Activated T-cell treated with anti-CD3 and anti-CD28 coated beads for 24 hours (primary cell): Measurements from ENCODE around the gene KCTD1.

Experiments
- DNase-seq: peaks from one replicate; pipeline ENCODE4 v3.0.0-alpha.2; 2020; ENCODE audit warnings: low read depth

Gene KCTD1

DNA sequence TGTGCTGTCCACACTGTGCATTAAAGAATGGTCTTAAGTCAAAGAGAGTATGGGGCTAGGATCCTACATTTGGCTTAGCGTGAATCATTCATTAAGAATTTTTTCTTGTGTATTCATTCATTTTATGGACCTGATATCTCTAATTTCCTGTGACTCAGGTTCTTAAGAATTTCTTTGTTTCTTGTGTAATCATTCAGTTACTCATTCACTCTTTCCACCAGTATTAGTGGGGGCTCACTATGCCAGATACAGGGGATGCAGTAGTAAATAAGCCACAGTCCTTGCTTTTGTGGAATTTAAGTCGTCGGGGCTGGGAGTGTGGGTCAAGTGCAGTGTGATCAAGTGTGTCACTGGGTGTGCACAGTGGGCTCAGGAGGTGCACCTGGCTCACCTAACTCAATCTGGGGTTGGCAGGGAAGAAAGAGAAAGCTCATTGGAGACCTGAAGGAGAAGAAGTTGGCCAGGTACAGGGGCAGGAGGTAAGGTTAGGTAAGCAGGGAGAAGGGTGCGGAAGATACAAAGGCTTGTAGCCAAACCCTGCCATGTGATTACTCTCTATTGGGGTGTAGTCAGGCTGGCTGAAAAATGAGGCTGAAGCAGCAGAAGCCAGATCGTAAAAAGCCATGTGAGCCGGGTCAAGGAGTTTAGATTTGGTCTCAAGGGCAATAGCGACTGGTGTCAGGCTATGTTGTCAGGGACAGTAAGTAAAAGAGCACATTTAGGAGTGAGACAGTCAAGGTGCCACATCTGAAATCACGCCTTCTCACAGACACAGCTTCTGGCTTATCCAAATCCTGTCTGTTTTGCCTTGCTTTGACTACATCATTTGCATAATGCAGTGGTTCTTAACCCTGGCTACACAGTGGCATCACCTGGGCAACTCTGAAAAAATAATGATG lies 67.2 kb downstream of the KCTD1 start:
- no peak for DNase-seq

DNA sequence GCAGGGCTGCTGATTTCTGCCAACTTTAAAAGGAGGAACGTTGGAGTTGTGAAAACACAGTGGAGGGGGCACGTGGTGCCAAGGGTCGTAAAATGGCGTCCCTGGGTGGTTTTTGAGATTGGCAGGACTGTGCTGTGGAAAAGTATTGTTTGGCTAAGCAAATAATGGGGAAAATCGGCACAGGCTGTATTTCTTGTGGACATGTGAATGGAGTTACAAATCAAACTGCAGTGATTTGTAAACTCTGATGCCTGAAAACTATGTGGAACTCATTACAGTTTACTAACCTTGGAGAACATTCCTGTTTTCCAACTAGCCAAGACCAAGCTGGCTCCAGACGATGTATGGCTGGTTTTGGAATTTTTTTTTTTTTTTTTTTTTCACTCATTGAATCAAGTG lies 68.7 kb downstream of the KCTD1 start:
- no peak for DNase-seq

DNA sequence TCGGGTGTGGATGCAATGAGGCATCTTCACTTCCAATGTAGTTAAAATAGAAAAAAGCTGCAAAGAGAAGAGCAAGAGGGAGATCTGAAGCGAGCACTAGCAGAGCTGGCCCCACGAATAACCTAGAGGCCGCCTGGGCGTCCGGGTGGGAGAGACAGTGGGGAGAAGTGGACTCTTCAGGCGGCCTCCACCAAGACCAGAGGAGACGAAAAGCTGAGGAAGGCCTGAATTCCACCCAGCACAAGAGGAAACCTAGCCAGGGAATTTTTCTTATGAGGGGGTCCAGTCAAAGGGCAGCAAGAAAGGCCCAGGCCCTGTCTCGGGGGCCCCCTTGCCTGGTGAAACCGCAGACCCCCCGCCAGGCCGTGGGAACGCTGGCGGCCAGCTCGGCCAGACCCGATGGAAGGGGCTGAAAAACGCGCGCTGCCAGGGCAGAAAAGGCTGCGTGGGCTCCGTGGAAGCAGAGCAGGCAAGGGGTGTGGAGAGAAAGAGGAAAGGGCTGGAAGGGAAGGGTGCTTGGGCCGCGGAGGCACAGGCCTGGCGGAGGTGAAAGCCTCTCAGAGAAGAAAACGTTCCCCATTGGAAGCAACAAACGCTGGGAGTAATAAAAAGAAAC lies 69.2 kb downstream of the KCTD1 start:
- no peak for DNase-seq

DNA sequence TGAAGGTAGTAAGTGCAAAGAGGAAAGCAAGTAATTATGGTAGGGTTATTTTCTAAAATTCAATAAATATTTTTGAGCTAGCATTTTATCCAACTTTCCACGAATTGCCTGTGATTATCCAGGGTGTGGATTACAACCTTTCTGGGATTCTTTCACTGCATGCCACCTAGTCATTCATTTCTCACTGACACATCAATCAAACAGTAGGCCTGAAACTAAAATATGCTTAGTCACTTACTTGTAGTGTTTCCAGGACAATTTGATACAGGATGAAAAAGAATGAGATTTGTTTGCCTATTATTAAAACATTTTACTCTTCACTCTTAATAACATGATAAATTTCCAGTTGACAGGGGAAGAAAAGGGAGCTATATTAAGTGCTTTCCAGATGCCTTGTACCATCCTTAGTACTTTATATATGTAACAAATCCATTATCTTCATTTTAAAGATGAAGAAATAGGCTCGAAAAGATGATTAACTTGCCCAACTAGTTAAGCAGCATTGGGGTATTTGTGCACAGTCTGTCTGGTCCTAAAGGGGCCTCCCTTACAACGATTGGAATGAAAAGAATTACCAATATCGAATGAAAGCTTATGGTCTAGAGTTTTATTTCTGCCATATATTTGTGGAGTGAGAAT lies 70.4 kb downstream of the KCTD1 start:
- DNase-seq, result no peak

DNA sequence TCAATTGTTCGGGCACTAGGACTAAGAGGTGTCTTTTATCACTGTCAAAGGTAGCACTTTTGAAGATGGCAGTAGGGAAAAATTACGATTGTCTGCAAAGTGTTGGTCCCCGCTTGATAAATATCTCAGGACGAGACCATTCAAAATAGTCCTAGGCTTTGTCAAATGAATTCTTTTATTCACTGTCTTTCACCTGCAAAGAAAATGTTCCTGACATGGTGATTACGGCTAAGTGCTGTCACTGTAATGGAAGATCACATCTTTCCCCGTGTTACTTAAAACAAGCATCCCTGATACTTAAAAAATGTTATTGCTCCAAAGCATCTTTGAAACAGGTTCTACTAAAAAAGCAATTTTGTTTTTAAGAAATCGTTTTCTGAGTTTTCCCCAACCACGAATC lies 71.7 kb downstream of the KCTD1 start:
- DNase-seq, result no peak

DNA sequence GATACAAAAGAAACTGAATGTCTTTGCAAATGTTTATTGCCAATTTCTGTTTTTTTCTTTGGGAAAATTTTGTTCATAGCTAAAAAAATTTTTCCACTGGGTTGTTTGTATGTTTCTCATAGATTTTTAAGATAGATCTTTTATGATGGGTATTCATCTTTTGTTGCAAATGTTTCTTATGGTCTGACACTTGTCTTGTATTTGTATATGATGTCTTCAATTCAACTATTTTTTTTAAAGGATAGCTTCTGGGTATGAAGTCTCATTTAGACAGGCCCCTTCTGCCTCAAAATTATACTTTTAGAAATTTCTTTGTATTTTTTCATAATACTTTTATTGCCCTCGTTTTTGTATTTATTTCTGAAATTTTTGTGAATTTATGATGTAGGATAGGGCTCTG lies 73.8 kb downstream of the KCTD1 start:
- DNase-seq, result no peak

DNA sequence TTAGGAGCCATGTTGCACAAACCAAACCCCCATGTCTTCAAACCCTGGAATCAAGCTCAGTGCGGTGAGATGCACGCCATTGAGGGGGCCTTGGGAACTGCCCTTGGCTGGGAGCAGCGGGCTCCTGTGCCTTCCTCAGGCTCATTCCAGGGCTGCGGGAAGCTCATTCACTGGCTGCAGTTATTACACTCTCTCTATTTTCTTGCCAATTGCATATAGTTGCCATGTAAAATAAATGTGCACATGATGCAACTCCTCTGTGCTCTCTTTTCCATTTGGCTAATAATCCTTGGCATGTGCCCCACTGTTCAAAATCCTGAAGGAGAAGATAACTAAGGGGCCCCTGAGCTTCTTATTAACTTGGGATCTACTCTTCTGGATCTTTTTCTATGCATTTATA lies 74.7 kb downstream of the KCTD1 start:
- no peak for DNase-seq

DNA sequence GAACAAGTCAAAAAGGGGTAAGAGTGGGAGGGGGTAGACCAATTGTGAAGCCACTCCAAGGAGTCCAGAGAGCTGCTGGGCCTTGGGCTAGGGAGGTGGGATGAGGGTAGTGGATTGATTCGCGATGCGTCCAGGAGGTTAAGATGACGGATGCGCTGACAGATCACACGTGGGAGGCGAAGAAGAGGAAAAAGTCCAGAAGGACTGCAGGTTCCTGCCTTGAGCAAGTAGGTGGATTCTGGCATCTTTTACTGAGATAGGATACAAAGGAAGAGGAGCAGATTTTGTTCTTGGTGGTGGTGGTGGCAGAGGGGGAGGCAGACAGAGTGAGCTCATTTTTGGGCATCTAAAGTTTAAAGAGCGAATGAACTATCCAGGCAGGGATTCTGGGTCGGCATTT lies 76.5 kb downstream of the KCTD1 start:
- DNase-seq, result no peak

DNA sequence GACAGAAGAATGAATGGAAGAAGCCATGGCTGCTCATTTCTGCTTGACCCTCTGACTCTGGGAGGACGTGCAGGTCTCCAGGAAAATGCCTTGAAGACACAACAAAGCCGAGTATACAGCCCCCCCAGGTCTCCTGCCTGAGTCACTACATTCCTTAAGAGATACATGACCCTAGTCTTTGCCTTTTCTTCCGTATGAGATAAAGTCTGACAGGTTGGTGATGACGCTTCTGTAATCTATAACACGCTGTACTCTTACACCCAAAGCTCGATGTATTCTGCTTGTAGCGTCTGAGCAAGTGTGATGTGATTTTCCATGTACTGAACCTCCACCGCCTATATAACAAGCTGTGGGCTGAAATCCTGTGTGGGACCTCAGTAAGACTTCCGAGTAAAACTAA lies 77.3 kb downstream of the KCTD1 start:
- DNase-seq, result no peak

DNA sequence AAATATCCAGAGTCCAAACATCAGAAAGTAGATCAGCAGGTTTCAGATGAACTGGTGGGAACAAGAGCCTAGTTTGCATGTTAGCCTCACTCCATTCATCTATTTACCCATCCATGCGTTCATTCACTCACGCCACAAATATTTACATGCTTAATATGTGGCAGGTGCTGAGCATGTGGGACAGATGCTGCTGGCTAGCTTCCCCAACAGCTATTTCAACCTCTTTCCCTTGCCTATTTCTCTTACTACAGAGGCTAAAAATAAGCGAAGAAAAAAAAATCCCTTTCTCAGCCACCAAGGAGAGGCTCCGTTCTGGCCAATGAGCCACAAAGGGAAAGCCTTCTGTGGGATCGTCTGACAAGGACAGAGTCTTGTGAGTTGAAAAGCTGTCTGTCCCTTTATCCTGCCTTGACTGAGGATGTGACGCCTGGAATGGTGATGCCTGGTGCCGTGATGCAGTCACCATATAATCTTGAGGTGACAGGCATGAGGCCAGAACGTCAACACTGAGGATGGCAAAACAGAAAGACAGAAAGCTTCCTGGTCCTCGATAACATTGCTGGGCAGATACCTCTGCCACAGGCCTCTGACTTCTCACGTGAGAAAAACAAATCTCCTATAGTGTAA lies 78.2 kb downstream of the KCTD1 start:
- DNase-seq, result no peak

DNA sequence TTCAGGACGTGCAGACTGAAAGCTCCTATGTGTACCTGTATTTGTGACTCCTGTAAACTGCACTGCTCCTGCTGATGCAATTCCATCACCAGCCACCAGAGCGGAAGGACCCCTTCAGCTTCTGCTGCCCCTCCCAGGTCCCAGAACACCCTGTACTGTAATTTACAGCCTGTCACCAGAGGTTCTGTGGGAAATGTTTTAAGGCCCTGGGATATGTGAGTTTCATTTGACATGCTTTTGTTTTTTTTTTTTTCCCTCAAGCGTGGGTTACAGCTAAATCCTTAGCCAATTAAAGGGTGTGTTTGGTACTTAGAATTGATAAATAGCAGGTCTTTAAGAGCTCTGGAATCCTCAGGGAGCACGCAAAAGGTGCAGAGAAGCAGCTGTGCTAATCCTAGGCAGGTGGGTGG lies 79.4 kb downstream of the KCTD1 start:
- no peak for DNase-seq

DNA sequence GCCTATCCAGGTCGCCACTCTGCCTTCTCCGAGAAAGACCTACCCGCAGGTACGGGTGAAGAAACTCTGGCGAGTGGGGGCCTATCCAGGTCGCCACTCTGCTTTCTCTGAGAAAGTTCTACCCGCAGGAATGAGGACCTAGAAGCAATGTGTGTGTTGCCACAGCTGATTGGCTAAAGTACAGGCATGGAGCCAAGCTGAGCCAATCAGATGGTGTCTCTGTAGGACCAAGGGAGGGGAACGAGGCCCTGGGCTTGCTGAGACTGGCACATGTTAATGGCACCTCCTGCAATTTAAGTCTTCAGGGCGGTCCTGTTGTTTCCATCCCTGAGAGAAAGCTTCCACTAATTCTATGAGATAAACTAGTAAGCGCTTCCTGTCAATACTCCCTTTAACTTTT lies 82.3 kb downstream of the KCTD1 start:
- no peak for DNase-seq

DNA sequence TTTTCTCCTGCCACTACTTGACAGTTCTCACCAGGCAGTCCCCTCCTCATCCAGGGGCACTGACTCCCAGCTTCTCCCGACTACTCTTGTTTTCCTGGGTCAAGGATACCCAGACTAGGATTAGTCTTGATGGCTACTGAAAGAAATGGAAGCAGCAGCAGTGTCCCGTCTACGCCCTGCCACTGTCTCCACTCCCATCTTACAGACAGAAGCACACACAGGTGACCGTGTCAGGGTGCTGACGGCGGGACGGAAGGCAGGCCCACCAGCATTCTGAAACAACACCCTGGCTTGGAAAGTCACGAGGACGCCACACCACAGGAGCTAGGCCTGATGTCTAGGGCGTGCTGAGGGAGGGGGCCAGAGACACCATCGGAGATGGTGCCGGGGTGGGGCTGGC lies 82.9 kb downstream of the KCTD1 start:
- DNase-seq, result no peak

DNA sequence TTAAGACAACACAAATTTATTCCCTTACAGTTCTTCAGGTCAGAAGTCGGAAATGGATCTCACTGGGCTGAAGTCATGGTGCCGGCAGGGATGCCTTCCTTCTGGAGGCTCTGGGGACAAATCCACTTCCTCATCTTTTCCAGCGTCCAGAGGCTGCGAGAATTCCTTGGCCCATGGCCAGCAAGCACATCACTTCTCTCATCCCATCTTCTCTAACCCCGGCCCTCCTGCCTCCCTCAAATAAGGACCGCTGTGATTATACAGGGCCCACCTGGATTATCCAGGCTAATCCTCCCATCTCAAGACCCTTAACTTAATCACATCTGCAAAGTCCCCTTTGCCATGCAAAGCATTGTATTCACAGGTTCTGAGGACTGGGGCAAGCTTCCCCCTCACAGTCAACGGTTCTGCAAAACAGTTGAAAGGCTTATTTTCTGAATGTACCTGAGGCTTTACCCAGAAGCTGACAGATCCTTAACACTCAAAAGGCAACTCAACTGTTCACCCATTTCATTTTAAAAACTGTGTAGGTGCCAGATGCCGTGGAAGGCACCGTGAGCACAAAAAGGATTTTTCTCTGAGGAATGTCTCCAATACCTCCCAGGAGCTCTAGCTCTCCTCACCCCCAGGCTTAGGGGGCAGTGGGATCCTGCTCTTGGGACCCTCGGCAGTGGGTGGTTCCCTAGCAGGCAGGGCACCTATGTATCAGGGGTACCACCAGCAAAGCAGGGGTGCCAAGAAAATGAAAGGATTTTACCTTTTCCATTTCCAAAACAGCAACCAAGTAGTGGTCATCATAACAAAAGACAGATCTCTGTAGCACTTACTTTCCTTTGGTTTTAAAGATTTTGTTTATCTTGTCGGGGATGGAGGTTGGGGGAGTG lies 84.0 kb downstream of the KCTD1 start:
- DNase-seq, result no peak

DNA sequence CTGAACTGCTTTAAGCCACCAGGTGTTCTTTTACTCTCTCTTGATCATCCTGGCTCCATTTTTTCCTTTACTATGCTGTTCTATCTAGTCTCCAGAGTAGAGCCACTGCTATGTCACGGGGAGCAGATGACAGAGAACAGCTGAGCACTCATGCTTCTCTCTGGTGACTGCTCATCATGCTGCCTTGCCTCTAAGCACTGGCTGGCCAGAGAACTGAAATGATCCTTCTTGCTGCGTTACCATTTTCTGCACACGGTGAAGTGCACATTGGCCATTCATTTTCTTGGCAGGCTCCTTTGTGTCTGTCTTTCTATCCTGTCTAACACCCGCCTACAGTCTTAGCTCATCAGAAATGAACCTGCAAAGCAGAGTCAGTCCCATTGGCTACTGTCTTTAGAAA lies 86.0 kb downstream of the KCTD1 start:
- DNase-seq, result no peak

DNA sequence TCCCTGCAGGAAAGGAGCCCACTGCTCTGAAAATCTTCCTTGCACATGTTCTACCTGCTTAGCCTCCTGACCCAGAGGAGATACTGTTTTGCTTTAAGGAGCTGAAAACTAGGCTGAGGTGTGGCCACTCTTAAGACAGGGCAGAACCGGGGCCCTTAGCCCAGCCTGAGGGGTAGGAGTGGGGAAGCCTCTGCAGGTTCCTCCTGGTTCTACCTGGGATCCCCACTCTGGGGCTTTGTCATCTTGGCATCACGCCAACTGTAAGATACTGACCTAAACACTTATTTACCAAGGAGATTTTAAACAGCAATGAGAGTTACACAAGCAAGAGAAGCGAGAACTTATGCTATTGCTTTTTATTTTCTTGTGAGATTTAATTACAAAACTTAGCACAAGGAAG lies 86.9 kb downstream of the KCTD1 start:
- DNase-seq, result no peak

DNA sequence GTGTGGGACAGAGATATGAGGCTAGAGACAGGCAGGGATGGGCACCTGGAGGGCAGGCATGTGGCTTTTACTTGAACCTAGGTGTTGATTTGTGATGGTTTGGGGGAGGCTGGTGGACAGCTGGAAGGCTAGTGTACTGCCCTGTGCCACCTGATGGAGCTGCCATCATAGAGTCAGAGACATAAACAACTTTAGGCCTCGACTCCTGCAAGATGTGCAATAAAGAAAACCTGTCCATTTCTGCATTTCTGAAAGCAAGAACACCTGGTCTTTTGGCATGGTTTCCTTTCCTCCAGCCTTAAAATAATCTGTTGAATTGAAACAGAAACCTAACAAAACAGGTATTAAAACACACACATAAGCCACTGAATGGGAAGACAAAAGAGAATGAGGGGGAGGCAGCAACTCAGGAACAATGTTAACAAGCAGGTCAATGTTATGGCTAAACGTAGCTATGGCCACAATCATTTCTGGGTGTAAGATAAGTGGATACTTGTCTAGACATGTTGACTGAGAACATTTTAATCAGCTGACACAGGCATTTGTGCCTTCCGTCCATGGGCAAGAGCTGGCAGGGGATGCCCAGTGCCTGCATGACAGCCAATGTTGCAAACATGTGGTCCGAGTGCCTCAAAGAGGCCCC lies 87.8 kb downstream of the KCTD1 start:
- no peak for DNase-seq

DNA sequence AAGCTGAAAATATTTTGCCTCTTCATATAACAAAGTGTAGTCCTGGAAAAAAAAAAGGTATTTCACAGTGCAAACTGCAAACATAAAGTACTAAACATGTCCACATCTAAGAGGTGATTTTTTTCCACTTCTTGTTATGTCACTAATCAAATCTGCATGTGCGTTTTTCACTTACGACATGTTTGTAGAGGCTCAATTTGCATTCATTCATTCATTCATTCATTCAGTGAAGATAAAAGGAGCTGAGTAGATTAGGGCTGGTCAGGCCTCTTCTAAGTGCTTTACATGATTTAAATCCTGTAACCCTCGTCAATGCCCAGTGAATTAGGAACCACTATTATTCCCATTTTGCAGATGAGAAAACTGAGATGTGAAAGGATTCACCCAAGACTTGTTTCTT lies 88.5 kb downstream of the KCTD1 start:
- no peak for DNase-seq

DNA sequence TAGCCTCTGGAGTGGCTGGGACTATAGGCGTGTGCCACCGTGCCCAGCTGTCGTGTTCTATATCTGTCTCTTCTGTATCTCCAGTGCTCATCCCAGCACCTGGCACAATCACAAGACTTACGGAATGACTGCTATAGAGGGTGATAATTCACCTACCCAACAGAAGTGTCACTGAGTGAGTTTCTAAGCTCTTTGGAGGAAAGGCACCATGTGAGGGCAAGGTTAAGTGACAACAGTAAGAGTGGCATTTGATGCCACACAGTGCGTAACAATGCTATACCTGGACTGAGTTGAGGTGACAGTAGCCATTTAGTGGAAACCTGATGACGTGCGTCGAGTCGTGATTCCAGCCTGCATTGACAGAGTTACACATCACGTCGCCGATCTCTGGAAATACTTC lies 89.0 kb downstream of the KCTD1 start:
- DNase-seq, result no peak

DNA sequence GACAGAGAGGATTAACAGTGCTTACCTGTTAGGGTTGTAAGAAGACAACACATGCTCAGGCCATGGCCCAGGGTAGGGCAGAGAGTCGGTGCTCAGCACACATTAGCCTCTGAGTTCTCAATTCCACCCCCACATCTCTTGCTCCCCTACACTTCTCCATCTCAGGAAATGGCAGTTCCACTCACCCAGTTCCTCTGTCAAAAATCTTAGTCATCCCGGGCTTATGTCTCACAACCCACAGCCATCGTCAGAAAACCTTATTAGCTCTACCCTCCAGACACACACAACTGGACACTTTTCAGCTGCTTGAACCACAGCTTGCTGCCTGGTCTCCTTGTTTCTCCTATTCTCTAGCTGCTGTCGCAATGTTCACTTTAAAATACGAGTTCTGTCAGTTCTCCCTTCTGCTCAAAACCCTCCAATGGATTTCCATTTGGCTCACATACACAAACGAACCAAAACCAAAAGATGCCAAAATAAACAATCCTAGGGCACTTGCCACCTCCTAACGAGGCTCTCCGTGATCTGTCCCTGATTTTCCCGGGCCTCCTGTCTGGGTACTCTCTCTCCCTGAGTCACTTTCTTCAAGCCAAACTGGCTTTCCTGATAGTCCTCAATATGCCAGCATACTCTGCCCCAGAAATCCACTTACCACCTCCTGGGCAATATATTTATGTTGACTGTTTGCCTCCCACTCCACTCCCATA lies 89.7 kb downstream of the KCTD1 start:
- no peak for DNase-seq
